ENCODE data around the gene MFSD2A. TPM values are rescaled to one million over a fixed set of nuclear protein-coding genes. Genes with fewer than 3 reads are reported as not detected.

Gene MFSD2A
- total RNA-seq, 1 donor from 2014 or later: 0.90 TPM

DNA sequence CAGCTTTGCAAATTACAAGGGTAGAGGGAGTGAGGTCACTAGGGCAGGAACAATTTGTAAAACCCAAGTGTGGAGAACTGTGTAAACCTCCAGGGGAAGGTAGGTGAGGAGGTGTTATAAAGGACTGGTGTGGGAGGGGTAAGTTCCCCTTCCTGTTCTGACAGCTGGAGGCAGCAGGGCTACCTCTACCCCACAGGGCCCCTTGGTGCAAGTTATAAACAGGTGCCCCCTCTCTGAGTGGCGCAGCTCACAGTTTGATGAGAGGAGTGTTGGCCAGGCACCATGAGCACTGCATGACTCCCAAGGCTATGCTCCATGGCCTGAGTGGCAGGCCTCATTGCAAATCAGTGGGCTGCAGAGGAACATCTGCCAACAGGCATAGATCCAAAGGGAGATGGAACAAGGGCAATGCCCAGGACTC lies 41.0 kb downstream of the MFSD2A start:
- Histone ChIP-seq H3F3A (ENCODE audit: low read depth) (no peaks in the 10 kb centered on the region), H3K4me1 (no peaks in the 10 kb centered on the region), H3K79me2 (ENCODE audit: low read depth) (no peaks in the 10 kb centered on the region), H3K27ac (no peak overlapping the region), H2AFZ (replicated peaks) (peak overlapping the region; percentile 13), H3K9ac (no peak overlapping the region), H3K4me2 (no peak overlapping the region), H3K9me3 (ENCODE audit: low read depth) (no peaks in the 10 kb centered on the region), H3K36me3 (no peaks in the 10 kb centered on the region), H3K27me3 (no peaks in the 10 kb centered on the region), H4K20me1 (ENCODE audit: low read depth) (no peaks in the 10 kb centered on the region), H3K4me3 (no peak overlapping the region)
- H3K4me1 Mint-ChIP-seq: peaks cover 13% of the 10 kb centered on the region
- peaks cover 4% of the 10 kb centered on the region for H3K9me3 Mint-ChIP-seq
- TF ChIP-seq, protein P1, sequence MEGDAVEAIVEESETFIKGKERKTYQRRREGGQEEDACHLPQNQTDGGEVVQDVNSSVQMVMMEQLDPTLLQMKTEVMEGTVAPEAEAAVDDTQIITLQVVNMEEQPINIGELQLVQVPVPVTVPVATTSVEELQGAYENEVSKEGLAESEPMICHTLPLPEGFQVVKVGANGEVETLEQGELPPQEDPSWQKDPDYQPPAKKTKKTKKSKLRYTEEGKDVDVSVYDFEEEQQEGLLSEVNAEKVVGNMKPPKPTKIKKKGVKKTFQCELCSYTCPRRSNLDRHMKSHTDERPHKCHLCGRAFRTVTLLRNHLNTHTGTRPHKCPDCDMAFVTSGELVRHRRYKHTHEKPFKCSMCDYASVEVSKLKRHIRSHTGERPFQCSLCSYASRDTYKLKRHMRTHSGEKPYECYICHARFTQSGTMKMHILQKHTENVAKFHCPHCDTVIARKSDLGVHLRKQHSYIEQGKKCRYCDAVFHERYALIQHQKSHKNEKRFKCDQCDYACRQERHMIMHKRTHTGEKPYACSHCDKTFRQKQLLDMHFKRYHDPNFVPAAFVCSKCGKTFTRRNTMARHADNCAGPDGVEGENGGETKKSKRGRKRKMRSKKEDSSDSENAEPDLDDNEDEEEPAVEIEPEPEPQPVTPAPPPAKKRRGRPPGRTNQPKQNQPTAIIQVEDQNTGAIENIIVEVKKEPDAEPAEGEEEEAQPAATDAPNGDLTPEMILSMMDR (IDR thresholded peaks at IDR 0.05): no peak
- TF ChIP-seq EZH2phosphoT487 (IDR thresholded peaks at IDR 0.05) (no peak), EZH2 (IDR thresholded peaks at IDR 0.05) (no peak)
- DNase-seq (ENCODE audit: low spot score): no peak
- no peak overlapping the region for H3K4me3 Mint-ChIP-seq
- no peaks in the 10 kb centered on the region for H3K36me3 Mint-ChIP-seq
- peaks cover 3% of the 10 kb centered on the region for H3K27me3 Mint-ChIP-seq (ENCODE audit: insufficient read depth, low read depth)
- peak overlapping the region; percentile 72 for H3K27ac Mint-ChIP-seq

DNA sequence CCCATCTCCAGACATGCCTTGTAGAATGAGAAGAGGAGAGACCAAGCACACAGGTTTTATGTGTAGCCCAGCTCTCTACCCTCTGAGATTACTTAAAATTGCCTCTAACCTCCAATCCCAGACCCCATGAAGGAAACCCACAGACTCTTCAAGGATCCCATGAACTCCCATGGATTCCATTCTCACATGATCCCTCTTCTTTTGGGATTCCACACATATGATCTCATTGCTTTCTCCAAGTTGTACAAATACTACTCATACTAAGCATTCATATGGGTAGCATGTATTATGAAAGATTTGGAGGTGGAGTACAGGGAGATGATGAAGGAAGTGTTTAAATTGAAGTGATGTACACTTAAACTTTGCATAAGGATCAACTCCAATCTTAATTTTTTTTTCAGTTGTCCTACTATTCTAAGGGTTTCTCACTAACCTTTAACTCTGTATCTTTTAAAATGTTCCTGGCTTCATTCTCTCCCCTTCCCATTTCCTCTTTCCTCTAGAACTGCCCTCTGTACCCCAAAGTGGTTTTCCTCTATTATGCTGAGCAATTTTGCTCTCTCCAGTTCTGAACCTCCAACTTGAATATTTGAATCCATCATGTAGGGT lies 41.6 kb downstream of the MFSD2A start:
- Histone ChIP-seq H3K36me3 (no peaks in the 10 kb centered on the region), H3F3A (ENCODE audit: low read depth) (no peaks in the 10 kb centered on the region), H3K9me3 (ENCODE audit: low read depth) (no peaks in the 10 kb centered on the region), H3K4me2 (no peak overlapping the region), H3K79me2 (ENCODE audit: low read depth) (no peaks in the 10 kb centered on the region), H3K4me3 (no peak overlapping the region), H3K4me1 (no peaks in the 10 kb centered on the region), H3K9ac (no peak overlapping the region), H4K20me1 (ENCODE audit: low read depth) (no peaks in the 10 kb centered on the region), H3K27me3 (no peaks in the 10 kb centered on the region), H2AFZ (replicated peaks) (no peak overlapping the region), H3K27ac (no peak overlapping the region)
- TF ChIP-seq EZH2phosphoT487 (IDR thresholded peaks at IDR 0.05): no peak
- TF ChIP-seq, protein P1 (IDR thresholded peaks at IDR 0.05): no peak
- TF ChIP-seq EZH2 (IDR thresholded peaks at IDR 0.05): no peak
- H3K36me3 Mint-ChIP-seq: no peaks in the 10 kb centered on the region
- peaks cover 3% of the 10 kb centered on the region for H3K27me3 Mint-ChIP-seq (ENCODE audit: insufficient read depth, low read depth)
- DNase-seq (ENCODE audit: low spot score): no peak
- H3K4me1 Mint-ChIP-seq: peaks cover 12% of the 10 kb centered on the region
- H3K27ac Mint-ChIP-seq: no peak overlapping the region
- peaks cover 4% of the 10 kb centered on the region for H3K9me3 Mint-ChIP-seq
- no peak overlapping the region for H3K4me3 Mint-ChIP-seq

GRCh38 chr1:40001456-40001855 lies 46.5 kb downstream of the MFSD2A start:
- no peaks in the 10 kb centered on the region for H3K27me3 ChIP-seq
- no peak overlapping the region for H3K4me3 ChIP-seq
- Mint-ChIP-seq H3K27me3 (ENCODE audit: insufficient read depth, low read depth) (peaks cover 2% of the 10 kb centered on the region), H3K4me3 (no peak overlapping the region), H3K4me1 (peaks cover 17% of the 10 kb centered on the region), H3K36me3 (peaks cover 5% of the 10 kb centered on the region), H3K9me3 (peaks cover 13% of the 10 kb centered on the region), H3K27ac (peak overlapping the region; percentile 37)
- no peaks in the 10 kb centered on the region for H3F3A ChIP-seq (ENCODE audit: low read depth)
- no peak overlapping the region for H3K27ac ChIP-seq
- H4K20me1 ChIP-seq (ENCODE audit: low read depth): no peaks in the 10 kb centered on the region
- no peaks in the 10 kb centered on the region for H3K9me3 ChIP-seq (ENCODE audit: low read depth)
- no peak overlapping the region for H2AFZ ChIP-seq (replicated peaks)
- no peak for DNase-seq (ENCODE audit: low spot score)
- H3K79me2 ChIP-seq (ENCODE audit: low read depth): no peaks in the 10 kb centered on the region
- no peak overlapping the region for H3K9ac ChIP-seq
- no peak for TF ChIP-seq EZH2 (IDR thresholded peaks at IDR 0.05)
- TF ChIP-seq, protein P1 (IDR thresholded peaks at IDR 0.05): no peak
- H3K4me1 ChIP-seq: no peaks in the 10 kb centered on the region
- H3K4me2 ChIP-seq: no peak overlapping the region
- H3K36me3 ChIP-seq: no peaks in the 10 kb centered on the region
